ENCODE data around the gene KIAA0930. TPM values are rescaled to one million over a fixed set of nuclear protein-coding genes. Genes with fewer than 3 reads are reported as not detected.

KIAA0930 gene
- total RNA-seq, 2 donors from 2014 or later = 38.5 to 44.8 TPM

DNA sequence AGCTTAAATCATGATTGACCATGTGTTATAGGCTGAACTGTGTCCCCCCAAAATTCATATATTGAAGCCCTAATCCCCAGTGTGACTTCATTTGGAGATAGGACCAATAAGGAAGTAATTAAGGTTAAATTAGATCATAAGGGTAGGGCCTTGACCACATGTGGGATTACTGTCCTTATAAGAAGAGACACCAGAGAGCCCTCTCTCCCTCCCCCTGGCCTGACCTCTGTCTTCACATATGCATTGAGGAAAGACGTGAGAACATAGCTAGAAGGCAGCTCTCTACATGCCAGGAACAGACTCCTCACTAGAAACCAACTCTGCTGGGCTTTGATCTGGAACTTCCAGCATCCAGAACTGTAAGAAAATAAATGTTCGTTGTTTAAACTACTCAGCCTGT, 90.6 kb downstream of the KIAA0930 start:
- Histone ChIP-seq H3K27me3 (no peaks in the 10 kb centered on the region), H3K4me1 (no peaks in the 10 kb centered on the region), H3K4me3 (no peak overlapping the region), H3K9me3 (no peaks in the 10 kb centered on the region), H3K27ac (no peak overlapping the region), H3K9ac (ENCODE audit: low read depth in 2 of 2, low read length in 2 of 2) (peak overlapping the region in 1 of 2 donors; percentile 14), H3K36me3 (no peaks in the 10 kb centered on the region)
- DNase-seq = no peak
- TF ChIP-seq, protein P1, sequence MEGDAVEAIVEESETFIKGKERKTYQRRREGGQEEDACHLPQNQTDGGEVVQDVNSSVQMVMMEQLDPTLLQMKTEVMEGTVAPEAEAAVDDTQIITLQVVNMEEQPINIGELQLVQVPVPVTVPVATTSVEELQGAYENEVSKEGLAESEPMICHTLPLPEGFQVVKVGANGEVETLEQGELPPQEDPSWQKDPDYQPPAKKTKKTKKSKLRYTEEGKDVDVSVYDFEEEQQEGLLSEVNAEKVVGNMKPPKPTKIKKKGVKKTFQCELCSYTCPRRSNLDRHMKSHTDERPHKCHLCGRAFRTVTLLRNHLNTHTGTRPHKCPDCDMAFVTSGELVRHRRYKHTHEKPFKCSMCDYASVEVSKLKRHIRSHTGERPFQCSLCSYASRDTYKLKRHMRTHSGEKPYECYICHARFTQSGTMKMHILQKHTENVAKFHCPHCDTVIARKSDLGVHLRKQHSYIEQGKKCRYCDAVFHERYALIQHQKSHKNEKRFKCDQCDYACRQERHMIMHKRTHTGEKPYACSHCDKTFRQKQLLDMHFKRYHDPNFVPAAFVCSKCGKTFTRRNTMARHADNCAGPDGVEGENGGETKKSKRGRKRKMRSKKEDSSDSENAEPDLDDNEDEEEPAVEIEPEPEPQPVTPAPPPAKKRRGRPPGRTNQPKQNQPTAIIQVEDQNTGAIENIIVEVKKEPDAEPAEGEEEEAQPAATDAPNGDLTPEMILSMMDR (IDR thresholded peaks at IDR 0.05) = no peak
- intact Hi-C loops (cut with DNase I) = no loop called here

DNA sequence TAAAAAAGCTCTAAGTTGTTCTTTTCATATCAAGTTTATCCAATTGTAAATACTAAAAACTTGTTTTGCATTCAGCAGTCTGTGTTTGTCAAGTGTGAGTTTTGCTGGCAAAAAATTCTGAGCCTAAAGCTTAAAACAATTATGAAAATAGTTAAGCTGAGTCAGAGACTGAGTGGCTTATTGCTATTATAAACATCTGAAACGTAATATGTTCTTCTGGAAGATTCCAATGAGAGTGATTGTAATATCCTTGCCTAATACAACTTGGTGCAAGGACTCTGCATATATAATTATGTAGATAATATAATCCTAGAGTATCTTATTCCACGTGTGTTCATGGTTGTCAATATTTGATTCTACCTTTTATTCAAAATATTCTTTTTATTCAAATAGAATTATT, 91.0 kb downstream of the KIAA0930 start:
- DNase-seq = no peak
- intact Hi-C loops (cut with DNase I) = no loop called here
- Histone ChIP-seq H3K4me3 (no peak overlapping the region), H3K36me3 (no peaks in the 10 kb centered on the region), H3K9ac (ENCODE audit: low read depth in 2 of 2, low read length in 2 of 2) (no peak overlapping the region), H3K27me3 (no peaks in the 10 kb centered on the region), H3K9me3 (no peaks in the 10 kb centered on the region), H3K4me1 (no peaks in the 10 kb centered on the region), H3K27ac (no peak overlapping the region)
- TF ChIP-seq, protein P1 (IDR thresholded peaks at IDR 0.05) = no peak

DNA sequence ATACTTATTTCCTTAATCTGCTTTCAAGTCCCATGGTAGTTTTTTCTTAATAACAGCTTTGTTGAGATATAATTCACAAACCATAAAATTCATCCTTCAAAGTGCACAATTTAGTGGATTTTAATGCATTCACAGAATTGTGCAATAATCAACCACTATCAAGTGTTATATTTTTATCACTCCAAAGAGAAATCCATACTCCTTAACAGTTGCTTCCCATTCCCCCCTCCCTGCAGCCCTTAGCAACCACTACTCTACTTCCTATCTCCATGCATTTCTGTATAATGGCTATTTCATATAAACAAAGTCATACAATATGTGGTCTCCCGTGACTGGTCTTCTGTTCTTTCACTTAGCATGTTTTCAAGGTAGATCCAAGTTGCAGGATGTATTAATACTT, 95.8 kb downstream of the KIAA0930 start:
- no peak overlapping the region for H3K9ac ChIP-seq (ENCODE audit: low read depth in 2 of 2, low read length in 2 of 2)
- H3K4me1 ChIP-seq = no peaks in the 10 kb centered on the region
- no peaks in the 10 kb centered on the region for H3K36me3 ChIP-seq
- H3K27me3 ChIP-seq = no peaks in the 10 kb centered on the region
- intact Hi-C loops (cut with DNase I) = no loop called here
- DNase-seq = no peak
- TF ChIP-seq, protein P1 (IDR thresholded peaks at IDR 0.05) = no peak
- H3K4me3 ChIP-seq = no peak overlapping the region
- H3K27ac ChIP-seq = no peak overlapping the region
- H3K9me3 ChIP-seq = no peaks in the 10 kb centered on the region

DNA sequence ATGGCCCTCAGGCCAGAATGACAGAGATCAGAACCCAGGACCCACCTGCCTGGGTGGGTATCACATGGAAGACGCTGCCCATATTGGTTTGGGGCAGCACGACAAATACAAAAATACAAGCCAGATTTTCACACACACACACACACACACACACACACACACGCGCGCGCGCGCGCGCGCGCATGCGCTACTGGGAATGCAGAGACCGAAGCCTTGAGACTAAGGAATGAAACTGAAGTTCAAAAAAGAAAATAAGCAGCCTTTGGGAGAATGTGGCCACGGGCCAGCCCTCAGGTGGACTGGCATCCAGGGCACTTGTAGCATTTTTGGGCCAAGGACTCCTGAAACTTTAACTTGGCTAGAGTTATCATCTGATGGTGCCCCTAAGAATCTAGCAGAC, 98.3 kb downstream of the KIAA0930 start:
- Histone ChIP-seq H3K4me3 (no peak overlapping the region), H3K9ac (ENCODE audit: low read depth in 2 of 2, low read length in 2 of 2) (no peak overlapping the region)

More for the DNA sequence above, 98.3 kb downstream of the KIAA0930 start:
- H3K27ac ChIP-seq = no peak overlapping the region
- no peaks in the 10 kb centered on the region for H3K36me3 ChIP-seq
- intact Hi-C loops (cut with DNase I) = no loop called here
- TF ChIP-seq, protein P1 (IDR thresholded peaks at IDR 0.05) = no peak
- H3K4me1 ChIP-seq = no peaks in the 10 kb centered on the region
- no peaks in the 10 kb centered on the region for H3K9me3 ChIP-seq
- no peaks in the 10 kb centered on the region for H3K27me3 ChIP-seq
- no peak for DNase-seq

Small RNAs within 50 kb of the gene (microRNA-seq; reads per million reads assigned to microRNA genes)
- 13.8 reads per million, percentile 22 among the genes with 10 or more reads in this experiment for gene MIR1249

Other genes with a start within 250 kb of the KIAA0930 start
- gene PHF21B, start 230.9 kb downstream of the KIAA0930 start, total RNA-seq = not detected
- 100 to 1,000 TPM in 1 of 2 donors, 10 to 100 TPM in 1; 71.9 to 111 TPM for gene NUP50, start 77.0 kb downstream of the KIAA0930 start, total RNA-seq
- gene UPK3A, start 44.1 kb upstream of the KIAA0930 start, total RNA-seq = 1 to 10 TPM in 1 of 2 donors, under 1 TPM in 1; 0.32 to 3.6 TPM
- gene FAM118A, start 69.0 kb upstream of the KIAA0930 start, total RNA-seq = 10 to 100 TPM; 36.1 to 75.3 TPM
- under 1 TPM in 1 of 2 donors, not detected in 1; 0.15 TPM for gene SMC1B, start 172.7 kb upstream of the KIAA0930 start, total RNA-seq
- gene RIBC2, start 172.8 kb upstream of the KIAA0930 start, total RNA-seq = 1 to 10 TPM in 1 of 2 donors, under 1 TPM in 1; 0.85 to 6.7 TPM

Data from colonic mucosa (tissue), 4 donors.